NCI-H748 (cell line): Measurements from ENCODE around the gene TMPRSS7.
"Not testable (repeated sequence)": the region's sequence is repeated elsewhere in the genome, so short reads cannot be mapped to it uniquely, and the experiment has no call there.

ENCODE experiments used
- DNase-seq: peaks from one replicate; lab custom pipeline; 2025; ENCODE audit not compliant: unreplicated experiment; lab: John Stamatoyannopoulos, UW

TMPRSS7 gene

DNA sequence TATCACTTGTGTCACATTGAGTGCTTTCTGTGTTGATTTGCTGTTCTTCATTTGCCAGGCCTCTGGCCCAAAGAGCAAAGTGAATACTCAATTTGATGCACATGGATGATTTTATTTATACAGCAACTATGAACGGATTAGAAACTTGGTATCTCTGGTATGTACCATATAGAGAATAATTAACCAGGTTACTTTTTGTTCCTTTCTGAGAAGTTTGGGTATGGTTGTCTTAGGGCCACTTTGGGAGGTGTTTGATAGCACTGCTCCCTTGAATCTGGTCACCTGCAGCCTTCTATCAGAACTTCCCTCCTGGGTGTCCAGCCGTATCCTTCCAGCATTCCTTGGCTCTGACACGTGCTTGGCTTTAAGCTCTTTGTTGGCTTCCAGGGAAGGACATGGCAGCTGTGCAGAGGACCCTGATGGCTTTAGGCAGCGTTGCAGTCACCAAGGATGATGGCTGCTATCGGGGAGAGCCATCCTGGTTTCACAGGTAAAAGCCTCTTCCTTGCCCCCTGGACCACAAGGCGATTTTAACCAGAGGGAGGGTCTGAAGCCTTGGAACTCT lies 23.1 kb upstream of the TMPRSS7 start:
- no peak for DNase-seq

DNA sequence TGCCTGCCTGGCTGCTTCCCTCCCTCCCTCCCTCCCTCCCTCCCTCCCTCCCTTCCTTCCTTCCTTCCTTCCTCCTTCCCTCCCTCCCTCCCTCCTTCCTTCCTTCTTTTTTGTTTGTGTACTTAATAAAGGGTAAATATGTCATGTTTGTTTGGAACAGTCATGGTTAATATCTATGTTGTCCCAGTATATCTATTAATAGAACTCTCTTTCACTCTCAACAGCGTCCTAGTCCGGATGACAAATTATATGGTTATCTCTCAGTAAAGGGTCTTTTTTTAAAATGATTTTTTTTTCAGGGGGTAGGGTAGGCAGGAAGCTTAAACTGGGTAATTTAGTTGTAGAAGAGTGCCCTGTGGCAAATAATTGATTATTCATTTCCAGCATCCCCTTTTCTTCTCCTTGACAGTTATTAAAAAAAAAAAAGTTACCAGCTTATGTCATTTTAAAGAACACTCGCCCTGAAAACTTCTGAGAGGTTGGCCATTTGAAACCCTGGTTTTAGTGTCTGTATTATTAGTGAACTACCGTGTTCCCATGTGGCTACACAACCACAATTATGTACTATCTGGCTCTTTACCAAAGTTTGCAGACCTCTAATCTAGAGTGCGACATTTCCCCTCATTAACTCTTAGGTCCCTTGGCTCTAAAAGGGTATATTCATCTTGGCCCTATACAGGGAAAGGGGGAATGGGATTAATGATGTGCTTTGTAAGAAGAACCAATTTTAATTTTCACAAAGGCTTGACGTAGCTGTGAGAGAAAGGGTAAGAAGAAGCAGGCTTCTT lies 22.1 kb upstream of the TMPRSS7 start:
- DNase-seq, result no peak

DNA sequence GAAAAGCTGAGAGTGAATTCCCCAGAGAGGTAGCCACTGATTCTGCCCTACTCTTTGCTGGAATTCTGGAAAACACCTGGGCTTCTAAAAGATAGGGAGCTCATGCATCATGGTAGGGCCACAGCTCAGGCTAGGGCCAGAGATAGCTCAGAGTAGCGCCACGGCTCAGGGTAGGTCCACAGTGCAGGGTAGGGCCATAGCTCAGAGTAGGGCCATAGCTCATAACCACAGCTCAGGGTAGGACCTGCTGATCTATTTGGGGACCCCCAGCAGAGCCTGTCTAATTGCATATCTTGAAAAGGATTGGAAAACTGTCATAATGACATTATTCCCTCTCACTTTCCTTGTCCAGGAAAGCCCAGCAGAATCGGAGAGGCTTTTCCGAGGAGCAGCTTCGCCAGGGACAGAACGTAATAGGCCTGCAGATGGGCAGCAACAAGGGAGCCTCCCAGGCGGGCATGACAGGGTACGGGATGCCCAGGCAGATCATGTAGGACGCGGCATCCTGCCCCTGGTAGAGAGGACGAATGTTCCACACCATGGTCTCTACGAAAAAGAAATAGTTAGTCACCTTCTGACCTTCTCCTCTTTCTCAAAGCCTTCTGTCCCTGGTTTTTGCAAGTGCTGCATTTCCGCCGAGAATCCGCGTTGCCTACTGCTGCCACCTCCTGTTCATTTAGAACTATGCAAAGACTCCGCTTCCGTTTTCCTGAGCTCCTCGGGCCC lies 21.3 kb upstream of the TMPRSS7 start:
- no peak for DNase-seq

DNA sequence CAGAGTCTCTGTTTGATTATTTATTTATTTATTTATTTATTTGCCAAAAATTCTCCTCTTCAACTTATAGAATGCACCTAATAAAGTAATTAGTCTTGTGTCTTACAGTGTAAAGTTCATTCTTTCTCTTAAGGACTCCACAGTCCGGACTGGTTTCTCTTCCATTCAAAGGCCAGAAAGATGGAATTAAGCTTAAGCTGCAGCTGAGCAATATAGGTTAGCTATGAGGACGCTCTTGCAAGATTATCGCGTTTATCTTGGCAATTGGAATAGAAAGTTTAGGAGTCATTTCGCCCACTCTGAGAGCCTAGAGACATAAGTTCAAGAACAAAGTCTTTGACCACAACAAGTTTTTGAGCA lies 20.8 kb upstream of the TMPRSS7 start:
- no peak for DNase-seq

DNA sequence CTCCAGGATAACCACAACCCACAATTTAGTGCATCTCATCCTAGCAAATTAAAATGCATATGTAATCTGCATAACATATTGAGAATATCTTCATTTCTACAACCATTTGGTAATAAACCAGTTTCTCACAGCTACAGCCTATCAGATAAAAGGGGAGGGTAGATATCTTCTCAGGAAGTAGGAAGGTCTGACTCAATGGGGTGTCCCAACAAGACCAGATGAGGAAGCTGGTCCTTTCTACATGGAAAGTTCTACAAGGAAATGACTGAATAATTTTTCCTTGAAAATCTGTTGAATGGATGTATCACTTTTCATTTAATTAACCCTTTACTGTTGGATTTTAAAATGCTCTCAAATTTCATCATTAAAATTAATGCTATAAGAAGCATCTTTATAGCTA lies 17.4 kb upstream of the TMPRSS7 start:
- DNase-seq, result no peak

DNA sequence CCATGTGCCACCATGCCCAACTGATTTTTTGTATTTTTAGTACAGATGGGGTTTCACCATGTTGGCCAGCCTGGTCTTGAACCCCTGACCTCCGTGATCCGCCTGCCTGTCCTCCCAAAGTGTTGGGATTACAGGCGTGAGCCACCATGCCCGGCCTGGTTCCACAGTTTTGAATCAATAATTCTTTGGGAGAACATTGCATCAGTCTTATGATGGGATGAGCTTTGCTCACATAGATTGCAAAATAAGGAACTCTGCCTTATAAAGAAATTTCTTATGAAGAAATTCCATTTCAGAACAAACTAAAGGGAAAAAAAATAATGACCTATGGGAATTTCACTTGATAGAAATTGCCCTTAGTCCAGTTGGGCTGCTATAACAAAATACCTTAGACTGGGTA lies 15.8 kb upstream of the TMPRSS7 start:
- DNase-seq, result no peak

DNA sequence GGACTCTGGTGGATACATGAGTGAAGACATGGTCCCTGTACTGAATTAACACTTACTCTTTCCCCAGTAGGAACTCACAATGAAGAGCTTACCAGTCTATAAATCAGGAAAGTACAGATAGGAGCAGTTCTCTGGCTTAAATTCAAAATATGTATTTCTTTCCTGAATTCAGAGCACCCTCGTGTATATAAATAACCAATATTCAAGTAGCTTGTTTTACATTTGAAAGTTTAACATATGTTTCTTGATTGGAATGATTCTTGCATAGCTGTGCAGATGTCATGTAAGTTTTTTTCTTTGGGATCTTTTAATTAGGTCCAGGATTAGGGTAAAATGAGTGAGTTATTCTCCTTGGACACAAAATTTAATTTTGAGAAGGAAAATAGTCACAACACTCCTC lies 14.8 kb upstream of the TMPRSS7 start:
- DNase-seq, result no peak

DNA sequence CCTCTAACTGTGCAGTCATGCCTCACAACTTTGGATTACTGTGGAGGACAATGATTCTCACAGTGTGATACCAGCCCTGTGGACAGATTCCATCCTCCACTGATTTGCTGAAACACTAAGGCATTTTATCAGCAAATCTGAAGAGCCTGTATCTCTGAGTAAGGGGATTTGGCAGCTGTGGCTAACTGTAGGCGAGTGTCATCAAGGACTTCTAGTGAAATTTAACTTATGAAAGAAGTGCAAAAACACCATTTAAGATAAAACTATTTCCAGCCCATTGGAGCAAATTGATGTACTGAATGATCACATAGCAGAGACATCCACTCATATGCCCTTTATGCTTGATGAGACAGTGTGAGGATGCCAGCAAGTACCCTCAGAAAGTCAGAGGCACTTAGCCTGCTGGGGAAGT lies 13.9 kb upstream of the TMPRSS7 start:
- no peak for DNase-seq

DNA sequence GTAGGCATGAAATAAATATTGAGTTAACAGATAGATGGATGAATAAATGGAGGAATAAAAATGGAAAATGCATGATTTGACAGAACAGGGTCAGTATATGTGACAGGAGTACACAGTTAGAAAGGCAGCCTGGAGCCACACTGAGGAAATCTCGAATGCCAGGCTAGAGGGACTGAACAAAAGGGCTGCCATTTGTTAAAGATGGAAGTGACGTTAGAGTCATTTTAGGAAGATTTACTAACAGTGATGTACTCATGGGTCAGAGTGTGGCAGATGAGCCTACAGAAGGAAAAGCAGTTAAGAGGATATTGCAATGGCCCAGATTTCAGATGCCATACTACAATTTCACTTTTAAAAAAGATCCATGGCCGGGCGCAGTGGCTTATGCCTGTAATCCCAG lies 7.4 kb upstream of the TMPRSS7 start:
- no peak for DNase-seq

DNA sequence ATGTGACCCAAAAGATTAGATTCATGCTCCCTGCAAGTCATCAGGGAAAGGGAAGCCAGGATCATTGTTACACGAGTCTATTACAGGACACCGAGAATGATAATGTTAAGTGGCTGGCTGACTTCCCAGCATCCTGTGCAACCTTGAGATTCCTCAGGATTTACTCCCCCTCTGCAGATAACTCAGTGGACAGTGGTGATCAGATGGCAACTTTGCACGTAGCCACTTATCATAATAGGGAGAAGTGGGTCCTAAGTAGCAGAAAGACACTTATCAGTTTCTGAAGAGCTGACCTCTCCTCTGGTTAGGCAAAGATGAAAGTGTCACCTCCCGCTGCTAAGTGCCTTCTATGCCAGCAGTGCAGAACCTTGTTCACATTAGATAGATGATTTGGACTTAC lies 6.7 kb upstream of the TMPRSS7 start:
- DNase-seq, result no peak

DNA sequence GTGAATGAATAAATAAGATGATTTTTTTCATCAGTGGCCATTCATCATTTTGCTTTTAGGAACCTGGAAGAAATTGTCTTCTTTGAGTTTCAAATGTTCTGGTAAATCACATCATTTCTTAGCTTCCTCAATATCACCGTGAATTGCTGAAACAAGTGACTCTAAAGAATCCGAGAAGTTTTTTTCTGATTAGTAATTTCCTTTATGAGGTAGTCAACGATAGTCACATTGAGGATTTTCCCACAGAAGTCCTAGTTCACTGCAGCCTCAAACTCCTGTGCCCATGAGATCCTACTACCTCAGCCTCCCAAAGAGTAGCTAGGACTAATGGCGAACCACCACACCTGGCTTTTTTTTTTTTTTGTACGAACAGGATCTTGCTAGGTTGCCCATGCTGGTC lies 3.6 kb upstream of the TMPRSS7 start:
- DNase-seq, result no peak

DNA sequence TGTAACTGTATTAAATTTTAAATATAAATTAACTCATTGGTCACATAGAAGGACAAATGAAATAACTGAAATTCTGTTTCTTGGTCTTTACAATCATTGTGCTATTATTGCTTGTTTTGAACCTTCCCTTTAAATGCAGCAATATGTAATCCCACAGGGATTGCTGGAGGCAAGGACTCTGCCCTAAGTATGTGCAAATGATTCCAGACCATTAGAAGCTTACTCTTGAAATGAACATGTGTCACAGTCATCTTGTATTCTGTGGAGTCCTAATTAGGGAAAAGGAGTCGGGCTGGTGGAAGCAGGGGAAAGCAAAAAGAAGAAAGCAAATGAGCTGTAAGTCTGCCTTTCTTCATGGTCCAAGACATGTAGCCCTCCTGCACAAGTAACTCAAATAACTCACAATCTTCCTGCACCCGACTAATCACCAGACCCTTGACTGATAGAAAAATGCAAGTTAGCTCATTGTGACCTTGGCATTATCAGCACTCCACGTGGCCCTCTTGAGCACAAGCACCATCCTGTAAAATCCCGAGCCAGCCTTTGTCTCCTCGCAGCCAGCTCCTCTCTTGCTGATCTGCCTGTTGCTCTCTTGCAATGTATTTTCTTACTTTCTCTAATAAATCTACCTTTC lies 2.3 kb upstream of the TMPRSS7 start:
- no peak for DNase-seq

DNA sequence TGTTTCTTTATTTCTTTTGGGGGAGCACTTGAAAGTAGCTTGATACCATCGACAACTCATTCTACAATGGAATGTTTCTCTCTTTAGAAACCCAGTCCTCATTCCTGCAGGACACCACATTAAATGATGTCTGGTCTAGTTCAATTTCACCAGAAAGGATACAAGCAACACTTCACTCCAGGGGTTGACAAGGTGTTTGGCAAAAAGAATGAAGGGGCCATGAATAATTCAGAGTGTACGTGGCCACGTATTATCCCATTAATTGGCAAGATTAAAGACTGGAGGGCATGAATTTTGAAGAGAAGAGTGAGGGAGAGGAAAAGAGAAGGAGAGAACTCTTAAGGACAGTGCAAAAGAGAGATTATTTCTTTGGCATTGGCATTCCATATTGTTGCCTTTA lies 705 bp downstream of the TMPRSS7 start:
- DNase-seq, result no peak

DNA sequence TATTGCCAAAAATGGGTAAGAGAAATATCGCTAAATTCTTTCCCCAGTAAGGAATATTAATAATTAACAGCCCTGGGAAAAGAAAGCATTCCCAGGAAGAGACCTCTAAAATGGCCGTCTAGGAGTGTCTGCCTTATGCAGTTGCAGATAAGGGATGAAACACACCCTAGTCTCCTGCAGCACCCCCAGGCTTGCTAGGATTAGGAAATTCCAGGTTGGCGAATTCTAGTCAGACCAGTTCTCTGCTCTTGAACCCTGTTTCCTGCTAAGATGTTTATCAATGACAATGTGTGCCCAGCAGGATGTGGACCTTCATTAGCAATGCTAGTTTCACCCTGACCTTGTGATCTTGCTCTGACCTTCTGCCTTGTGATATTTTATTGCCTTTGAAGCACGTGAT lies 2.7 kb downstream of the TMPRSS7 start:
- not testable (repeated sequence) for DNase-seq

DNA sequence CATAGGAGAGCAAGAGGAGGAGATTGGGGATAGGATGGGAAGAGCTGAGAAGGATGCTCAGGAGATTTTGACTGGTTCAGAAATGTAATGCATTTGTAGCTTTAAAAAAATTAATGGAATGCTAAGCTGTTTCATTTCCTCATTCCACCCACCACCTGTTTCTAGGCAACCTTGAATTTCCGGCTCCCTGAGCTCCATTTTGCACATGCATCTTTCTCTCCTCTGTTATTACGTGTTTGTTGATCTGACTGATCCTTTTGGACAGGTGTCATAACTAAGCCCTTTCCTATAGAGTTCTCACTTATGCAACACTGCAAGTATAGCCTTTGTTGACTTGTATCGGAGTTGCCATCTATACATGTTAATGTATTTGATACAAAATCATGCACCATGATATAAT lies 4.3 kb downstream of the TMPRSS7 start:
- peak; percentile 26 for DNase-seq

DNA sequence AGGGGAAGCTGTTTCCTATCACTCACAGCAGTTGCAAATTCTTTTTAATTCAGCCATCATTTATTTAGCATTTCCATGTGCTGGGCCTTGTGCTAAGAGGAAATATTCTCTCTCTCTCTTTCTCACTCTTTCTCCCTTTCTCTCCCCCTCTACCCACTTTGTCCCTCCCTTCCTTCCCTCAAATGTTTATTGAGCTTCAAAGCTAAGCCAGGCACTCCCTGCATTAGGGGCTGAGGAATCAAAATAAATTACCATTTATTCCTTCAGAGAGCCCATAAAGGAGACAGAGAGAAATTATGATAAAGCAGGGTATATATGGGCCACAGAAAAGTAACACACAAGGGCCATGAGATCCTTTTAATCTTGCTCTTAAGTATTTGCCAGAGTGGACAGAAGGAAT lies 6.8 kb downstream of the TMPRSS7 start:
- DNase-seq, result peak; percentile 4

DNA sequence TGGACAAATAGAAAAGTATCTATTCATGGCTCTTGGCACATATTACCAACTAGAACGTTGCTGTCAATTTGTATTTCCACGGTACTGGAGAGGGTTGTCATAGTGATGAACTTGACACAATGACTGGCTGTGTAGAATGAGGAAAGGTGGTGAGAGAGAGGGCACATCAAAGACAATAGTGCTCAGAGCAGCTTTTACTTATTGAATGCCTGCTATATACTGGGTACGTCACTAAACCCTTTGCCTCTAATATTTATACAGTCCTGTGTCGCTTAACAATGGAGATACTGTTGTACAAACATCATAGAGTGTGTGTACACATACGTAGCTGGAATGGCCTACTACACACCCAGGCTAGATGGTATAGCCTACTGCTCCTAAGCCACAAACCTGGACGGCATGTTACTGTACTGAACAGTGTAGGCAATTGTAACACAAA lies 8.3 kb downstream of the TMPRSS7 start:
- DNase-seq, result peak; percentile 99

DNA sequence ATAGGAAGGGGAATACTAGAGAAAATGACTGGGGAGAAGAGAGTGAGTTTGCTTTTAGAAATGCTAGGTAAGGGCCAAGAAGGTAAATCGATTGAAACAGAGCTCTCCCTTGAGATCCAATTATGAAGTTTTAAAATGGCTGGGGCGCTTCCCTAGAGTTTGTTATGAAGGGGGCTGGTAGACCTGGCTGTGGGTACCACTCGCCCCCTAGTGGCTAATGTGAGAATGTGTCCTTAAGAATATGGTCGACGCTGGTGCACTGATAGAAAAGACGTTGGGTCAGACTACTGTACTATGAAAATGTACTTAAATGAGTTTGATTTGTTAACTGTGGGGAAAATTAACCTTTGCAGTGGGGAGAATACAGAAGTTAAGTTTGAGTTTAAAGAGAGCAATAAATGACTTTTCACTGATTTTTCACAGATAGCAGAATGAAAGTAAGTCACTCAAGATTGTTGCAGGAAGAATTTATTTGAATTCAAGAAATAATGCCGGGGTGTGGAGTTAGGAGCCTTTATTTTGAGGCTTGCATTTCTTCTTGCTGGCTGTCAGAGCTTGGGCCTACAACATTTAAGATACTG lies 9.2 kb downstream of the TMPRSS7 start:
- peak; percentile 86 for DNase-seq

DNA sequence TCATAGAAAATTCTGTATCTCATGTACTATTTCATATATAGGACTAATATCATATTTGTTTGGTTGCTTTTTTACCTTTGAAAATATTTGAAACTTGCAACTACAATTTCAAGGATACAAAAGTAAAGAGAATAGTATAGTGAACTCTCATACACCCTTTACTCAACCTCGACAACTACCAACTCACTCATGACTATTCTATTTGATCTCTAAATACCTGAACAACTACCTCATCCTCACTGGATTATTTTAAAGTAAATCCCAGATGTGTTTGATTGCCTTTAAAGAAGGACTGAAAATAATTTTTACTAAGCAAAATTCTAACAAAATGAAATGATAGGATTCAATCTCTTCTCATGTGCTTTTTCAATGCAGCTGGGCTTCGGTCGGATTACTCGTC lies 12.1 kb downstream of the TMPRSS7 start:
- no peak for DNase-seq

DNA sequence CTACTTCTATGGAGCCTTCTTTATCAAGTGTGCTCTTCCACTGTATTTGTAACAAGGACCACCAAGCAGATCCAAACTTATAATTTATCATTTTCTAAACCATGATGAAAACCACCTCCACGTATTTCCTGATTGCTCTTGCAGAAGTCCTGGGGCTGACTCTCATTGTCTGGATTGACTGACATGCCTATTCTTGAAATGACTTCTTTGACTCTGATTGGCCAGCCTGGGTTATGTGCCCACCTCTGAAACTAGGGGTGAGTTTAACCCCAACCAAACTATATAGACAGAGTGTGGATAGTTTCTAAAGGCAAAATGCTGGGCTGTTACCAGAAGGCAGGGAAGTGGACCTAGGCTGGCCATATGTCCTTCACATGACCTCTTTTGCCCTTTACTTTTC lies 12.7 kb downstream of the TMPRSS7 start:
- DNase-seq, result no peak

DNA sequence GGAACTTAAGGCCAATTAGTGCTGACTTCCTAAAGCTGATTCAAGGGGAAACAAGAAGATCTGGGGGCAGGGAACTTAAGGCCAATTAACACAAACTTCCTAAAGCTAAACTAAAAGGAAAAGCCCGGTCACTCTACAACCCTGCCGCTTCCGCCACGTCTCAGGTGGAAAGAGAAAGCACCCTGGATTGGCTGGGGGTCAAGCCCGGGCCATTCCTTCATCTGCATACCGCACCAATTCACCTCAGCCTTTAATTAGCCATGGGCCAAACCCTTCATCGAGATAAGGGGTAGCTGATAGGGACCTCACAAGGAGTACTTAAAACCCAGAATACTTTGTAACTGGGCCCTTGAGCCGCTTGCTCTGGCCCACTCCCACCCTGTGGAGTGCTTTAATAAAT lies 14.4 kb downstream of the TMPRSS7 start:
- DNase-seq, result no peak

DNA sequence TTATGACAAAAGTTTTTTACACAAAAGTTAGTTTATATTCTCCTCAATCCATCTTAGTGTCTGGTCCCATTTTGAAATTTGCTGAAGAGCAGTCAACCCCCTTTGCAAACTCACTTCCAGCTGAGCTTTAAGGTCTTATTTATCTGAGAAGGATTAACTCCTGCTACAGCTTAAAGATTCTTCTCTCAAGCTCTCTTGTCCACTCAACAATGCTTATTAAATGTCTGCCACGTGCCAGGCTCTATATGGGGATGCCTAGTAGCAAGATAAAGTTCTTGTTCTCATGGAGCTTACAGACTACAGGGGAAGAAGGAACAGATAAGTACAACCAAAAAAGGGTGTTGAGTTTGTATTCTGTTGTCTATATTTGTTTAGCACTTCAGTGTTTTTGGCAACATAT lies 18.7 kb downstream of the TMPRSS7 start:
- DNase-seq, result no peak
